ENCODE results near the gene NOXA1.
"Not testable (repeated sequence)": the region's sequence is repeated elsewhere in the genome, so short reads cannot be mapped to it uniquely, and the experiment has no call there.

NOXA1 gene

GRCh38 chr9:137406085-137406760 lies 17.0 kb upstream of the NOXA1 start:
- DNase-seq, result no peak

- DNase-seq, result peak; percentile 51
Measured at GRCh38 chr9:137406876-137407589, 16.2 kb upstream of the NOXA1 start.

GRCh38 chr9:137407590-137408300 lies 15.4 kb upstream of the NOXA1 start:
- no peak for DNase-seq

GRCh38 chr9:137408651-137409405 lies 14.4 kb upstream of the NOXA1 start:
- no peak for DNase-seq

GRCh38 chr9:137409515-137409914 lies 13.7 kb upstream of the NOXA1 start:
- DNase-seq, result no peak

GRCh38 chr9:137410236-137410890 lies 12.8 kb upstream of the NOXA1 start:
- DNase-seq, result not testable (repeated sequence)

GRCh38 chr9:137410891-137411249 lies 12.3 kb upstream of the NOXA1 start:
- DNase-seq, result no peak

- DNase-seq, result no peak
Measured at GRCh38 chr9:137411260-137411644, 11.9 kb upstream of the NOXA1 start.

- peak; percentile 83 for DNase-seq
Measured at GRCh38 chr9:137411645-137412380, 11.4 kb upstream of the NOXA1 start.

GRCh38 chr9:137412431-137412830 lies 10.8 kb upstream of the NOXA1 start:
- peak; percentile 19 for DNase-seq

GRCh38 chr9:137415451-137415850 lies 7.7 kb upstream of the NOXA1 start:
- DNase-seq, result no peak

GRCh38 chr9:137416006-137416562 lies 7.1 kb upstream of the NOXA1 start:
- no peak for DNase-seq

- DNase-seq, result no peak
Measured at GRCh38 chr9:137416563-137417151, 6.5 kb upstream of the NOXA1 start.

GRCh38 chr9:137417161-137418021 lies 5.8 kb upstream of the NOXA1 start:
- no peak for DNase-seq

GRCh38 chr9:137421838-137422603 lies 1.2 kb upstream of the NOXA1 start:
- no peak for DNase-seq

GRCh38 chr9:137423514-137424291 lies 510 bp downstream of the NOXA1 start:
- DNase-seq, result no peak

- no peak for DNase-seq
Measured at GRCh38 chr9:137426018-137426681, 3.0 kb downstream of the NOXA1 start.
